WTC11 (cell line): Measurements from ENCODE around the gene CFAP92. TPM values are rescaled to one million over a fixed set of nuclear protein-coding genes. Genes with fewer than 3 reads are reported as not detected.
A peak's percentile ranks its signal among the peaks of the same experiment; 100 is the strongest.

Experiments used
- ATAC-seq: fragments of 200-7000 bp; cut with Tn5 transposase; 2 replicates; pipeline ENCODE4 v1.10.0; 2021; ENCODE audit warnings: mild to moderate bottlenecking, moderate library complexity
- CTCF ChIA-PET: fragments of 300-600 bp; sonication (Branson Sonifier 250); formaldehyde crosslinking; loops from one replicate; lab custom pipeline; 2021; ENCODE audit warnings: antibody characterized with exemption; lab: Charles Lee
- POLR2A ChIA-PET: fragments of 350-600 bp; sonication (Branson Sonifier 250); formaldehyde crosslinking; loops from one replicate; lab custom pipeline; 2021; ENCODE audit warnings: antibody characterized with exemption; lab: Charles Lee
- DNase-seq: peaks from one replicate; pipeline ENCODE4 v3.0.0; 2021; ENCODE audit warnings: low spot score
- H3K27ac Mint-ChIP-seq: 2 replicates; pipeline ENCODE4 v1.8.0; 2021; ENCODE audit warnings: mixed read lengths
- H3K27me3 Mint-ChIP-seq: 2 replicates; pipeline ENCODE4 v1.8.0; 2021; ENCODE audit warnings: low read depth, mild to moderate bottlenecking, moderate library complexity, mixed read lengths
- H3K36me3 Mint-ChIP-seq: 2 replicates; pipeline ENCODE4 v1.8.0; 2021; ENCODE audit warnings: mixed read lengths
- H3K4me1 Mint-ChIP-seq: 2 replicates; pipeline ENCODE4 v1.8.0; 2022; ENCODE audit warnings: mixed read lengths
- H3K4me3 Mint-ChIP-seq: 2 replicates; pipeline ENCODE4 v1.8.0; 2021; ENCODE audit warnings: mild to moderate bottlenecking, moderate library complexity, mixed read lengths
- H3K9me3 Mint-ChIP-seq: 2 replicates; pipeline ENCODE4 v1.8.0; 2021; ENCODE audit warnings: mixed read lengths
- CREB1 ChIP-seq: sonication (generic); formaldehyde crosslinking; IDR thresholded peaks from 2 replicates; pipeline ENCODE4 v1.8.0; 2023; ENCODE audit warnings: mild to moderate bottlenecking, missing genetic modification reagents
- EMX1 ChIP-seq: fragments of 250-450 bp; sonication (Bioruptor Pico); IDR thresholded peaks from 2 replicates; pipeline ENCODE4 v1.8.0; 2021; ENCODE audit warnings: mild to moderate bottlenecking
- FOXK1 ChIP-seq: sonication (generic); formaldehyde crosslinking; IDR thresholded peaks from 2 replicates; pipeline ENCODE4 v1.8.0; 2022; ENCODE audit warnings: mild to moderate bottlenecking, moderate library complexity, missing genetic modification reagents
- FOXP1 ChIP-seq: sonication (generic); formaldehyde crosslinking; IDR thresholded peaks from 2 replicates; pipeline ENCODE4 v1.8.0; 2022; ENCODE audit warnings: missing genetic modification reagents, mild to moderate bottlenecking, moderate library complexity, borderline replicate concordance
- GABPB1 ChIP-seq: sonication (generic); formaldehyde crosslinking; IDR thresholded peaks from 2 replicates; pipeline ENCODE4 v1.8.1; 2023; ENCODE audit warnings: mild to moderate bottlenecking, missing genetic modification reagents
- GRHL2 ChIP-seq: fragments of 250-450 bp; sonication (Bioruptor Pico); IDR thresholded peaks from 2 replicates; pipeline ENCODE4 v1.8.0; 2022; ENCODE audit warnings: mild to moderate bottlenecking, moderate library complexity; ENCODE audit not compliant: insufficient replicate concordance, severe bottlenecking
- NFATC4 ChIP-seq: fragments of 250-450 bp; sonication (Bioruptor Pico); IDR thresholded peaks from 2 replicates; pipeline ENCODE4 v1.9.0; 2021; ENCODE audit warnings: mild to moderate bottlenecking
- NFE2L1 ChIP-seq: sonication (generic); formaldehyde crosslinking; IDR thresholded peaks from 2 replicates; pipeline ENCODE4 v1.8.1; 2023; ENCODE audit warnings: missing genetic modification reagents
- NR1H2 ChIP-seq: sonication (generic); formaldehyde crosslinking; IDR thresholded peaks from 2 replicates; pipeline ENCODE4 v1.9.0; 2021; ENCODE audit warnings: mild to moderate bottlenecking, moderate library complexity, missing genetic modification reagents
- NR2C2 ChIP-seq: sonication (generic); formaldehyde crosslinking; IDR thresholded peaks from 2 replicates; pipeline ENCODE4 v1.8.0; 2022; ENCODE audit warnings: mild to moderate bottlenecking, missing genetic modification reagents
- RELA ChIP-seq: sonication (generic); formaldehyde crosslinking; IDR thresholded peaks from 2 replicates; pipeline ENCODE4 v1.8.1; 2022; ENCODE audit warnings: missing genetic modification reagents, mild to moderate bottlenecking, borderline replicate concordance
- SMAD3 ChIP-seq: sonication (generic); formaldehyde crosslinking; IDR thresholded peaks from 2 replicates; pipeline ENCODE4 v1.8.0; 2022; ENCODE audit warnings: missing genetic modification reagents, mild to moderate bottlenecking, borderline replicate concordance
- SP1 ChIP-seq: sonication (generic); formaldehyde crosslinking; conservative IDR thresholded peaks from 2 replicates; pipeline ENCODE4 v1.8.1; 2022; ENCODE audit warnings: missing genetic modification reagents
- TCF7 ChIP-seq: sonication (generic); formaldehyde crosslinking; IDR thresholded peaks from 2 replicates; pipeline ENCODE4 v1.8.0; 2022; ENCODE audit warnings: mild to moderate bottlenecking, low read depth, missing genetic modification reagents, moderate library complexity
- ZNF232 ChIP-seq: sonication (generic); formaldehyde crosslinking; IDR thresholded peaks from 2 replicates; pipeline ENCODE4 v1.8.0; 2022; ENCODE audit warnings: mild to moderate bottlenecking, missing genetic modification reagents
- ZNF396 ChIP-seq: fragments of 250-450 bp; sonication (Bioruptor Pico); IDR thresholded peaks from 2 replicates; pipeline ENCODE4 v1.8.0; 2021; ENCODE audit warnings: mild to moderate bottlenecking, moderate library complexity, borderline replicate concordance
- ZNF423 ChIP-seq: fragments of 250-450 bp; sonication (Bioruptor Pico); IDR thresholded peaks from 2 replicates; pipeline ENCODE4 v2.1.2; 2022; ENCODE audit warnings: mild to moderate bottlenecking, moderate library complexity
- total RNA-seq: library from RNA; stranded (reverse); gene quantifications from 3 replicates; pipeline ENCODE4 v1.2.3, GENCODE V29; 2021
- TF ChIP-seq, protein P1 (sequence below): sonication (generic); formaldehyde crosslinking; IDR thresholded peaks from 2 replicates; pipeline ENCODE4 v1.8.1; 2023; ENCODE audit warnings: mild to moderate bottlenecking, missing genetic modification reagents, moderate library complexity
- TF ChIP-seq, protein P2 (sequence below): sonication (generic); formaldehyde crosslinking; IDR thresholded peaks from 2 replicates; pipeline ENCODE4 v1.8.0; 2022; ENCODE audit warnings: mild to moderate bottlenecking, missing genetic modification reagents
- TF ChIP-seq, protein P3 (sequence below): sonication (generic); formaldehyde crosslinking; IDR thresholded peaks from 2 replicates; pipeline ENCODE4 v1.8.1; 2022; ENCODE audit warnings: low read depth, missing genetic modification reagents, borderline replicate concordance
- TF ChIP-seq, protein P4 (sequence below): sonication (generic); formaldehyde crosslinking; IDR thresholded peaks from 2 replicates; pipeline ENCODE4 v1.8.1; 2023; ENCODE audit warnings: mild to moderate bottlenecking, missing genetic modification reagents, moderate library complexity
- TF ChIP-seq, protein P5 (sequence below): sonication (generic); formaldehyde crosslinking; IDR thresholded peaks from 2 replicates; pipeline ENCODE4 v1.8.1; 2023; ENCODE audit warnings: mild to moderate bottlenecking, moderate library complexity, missing genetic modification reagents
- TF ChIP-seq, protein P6 (sequence below): sonication (generic); formaldehyde crosslinking; IDR thresholded peaks from 2 replicates; pipeline ENCODE4 v1.8.1; 2022; ENCODE audit warnings: missing genetic modification reagents, borderline replicate concordance
- TF ChIP-seq, protein P7 (sequence below): sonication (generic); formaldehyde crosslinking; IDR thresholded peaks from 2 replicates; pipeline ENCODE4 v1.8.0; 2022; ENCODE audit warnings: mild to moderate bottlenecking, missing genetic modification reagents
- TF ChIP-seq, protein P8 (sequence below): sonication (generic); formaldehyde crosslinking; IDR thresholded peaks from 2 replicates; pipeline ENCODE4 v1.8.0; 2023; ENCODE audit warnings: mild to moderate bottlenecking, missing genetic modification reagents

Gene CFAP92
- total RNA-seq, 1 experiment from 2014 or later, result 2.9 TPM

DNA sequence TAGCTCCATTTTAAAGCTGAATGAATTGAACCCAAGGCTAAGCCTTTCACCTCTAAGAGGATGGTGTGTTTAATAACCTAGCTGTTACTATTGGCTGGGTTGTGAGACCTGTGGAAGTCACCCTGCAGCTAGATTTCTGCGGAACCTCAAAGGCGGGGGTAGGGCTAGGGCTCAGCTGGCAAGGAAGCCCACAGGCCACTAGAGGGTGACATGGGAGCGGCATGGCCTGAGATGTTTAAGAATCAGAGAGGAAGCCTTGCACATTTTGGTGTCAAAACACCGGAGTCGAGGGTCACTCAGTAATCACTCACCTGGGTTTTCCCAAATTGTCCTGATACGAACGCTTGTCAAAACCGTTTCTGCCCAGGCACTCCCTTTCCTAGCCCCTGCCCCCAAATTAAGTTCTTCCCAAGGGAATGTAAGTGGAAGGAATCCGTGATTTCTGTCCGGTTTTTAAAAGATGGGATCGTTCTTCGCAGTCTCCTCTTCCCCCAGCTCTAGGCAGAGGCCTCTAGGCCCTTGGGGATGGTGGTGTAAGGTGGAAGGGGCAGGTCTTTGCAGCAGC, 118.2 kb downstream of the CFAP92 start:
- ChIA-PET POLR2A (no interaction called here), CTCF (interaction anchor here (0.5 to 2.2 kb wide), 13 partner anchors 9 to 347 kb away, joined by 3 to 11 read pairs (median 4); no protein-coding TSS in a partner anchor)
- Mint-ChIP-seq H3K27me3 (peaks cover 11% of the 10 kb centered on the region), H3K27ac (no peak overlapping the region; the same call in 1 of the 2 replicates), H3K9me3 (no peaks in the 10 kb centered on the region), H3K4me1 (peaks cover 25% of the 10 kb centered on the region), H3K4me3 (no peak overlapping the region), H3K36me3 (no peaks in the 10 kb centered on the region)
- DNase-seq, result peak; percentile 71
- ATAC-seq, result peak; percentile 79
- TF ChIP-seq, protein P1, sequence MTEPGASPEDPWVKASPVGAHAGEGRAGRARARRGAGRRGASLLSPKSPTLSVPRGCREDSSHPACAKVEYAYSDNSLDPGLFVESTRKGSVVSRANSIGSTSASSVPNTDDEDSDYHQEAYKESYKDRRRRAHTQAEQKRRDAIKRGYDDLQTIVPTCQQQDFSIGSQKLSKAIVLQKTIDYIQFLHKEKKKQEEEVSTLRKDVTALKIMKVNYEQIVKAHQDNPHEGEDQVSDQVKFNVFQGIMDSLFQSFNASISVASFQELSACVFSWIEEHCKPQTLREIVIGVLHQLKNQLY (CRISPR knock-in tag), result no peak
- TF ChIP-seq ZNF423 (CRISPR knock-in tag), result no peak
- TF ChIP-seq, protein P2, sequence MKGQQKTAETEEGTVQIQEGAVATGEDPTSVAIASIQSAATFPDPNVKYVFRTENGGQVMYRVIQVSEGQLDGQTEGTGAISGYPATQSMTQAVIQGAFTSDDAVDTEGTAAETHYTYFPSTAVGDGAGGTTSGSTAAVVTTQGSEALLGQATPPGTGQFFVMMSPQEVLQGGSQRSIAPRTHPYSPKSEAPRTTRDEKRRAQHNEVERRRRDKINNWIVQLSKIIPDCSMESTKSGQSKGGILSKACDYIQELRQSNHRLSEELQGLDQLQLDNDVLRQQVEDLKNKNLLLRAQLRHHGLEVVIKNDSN, result no peak
- no peak for TF ChIP-seq CREB1
- no peak for TF ChIP-seq RELA (CRISPR knock-in tag)
- no peak for TF ChIP-seq FOXK1
- TF ChIP-seq NR2C2 (CRISPR knock-in tag), result no peak
- TF ChIP-seq NFATC4 (CRISPR knock-in tag), result no peak
- TF ChIP-seq GRHL2 (CRISPR knock-in tag), result no peak
- no peak for TF ChIP-seq NFE2L1 (CRISPR knock-in tag)

DNA sequence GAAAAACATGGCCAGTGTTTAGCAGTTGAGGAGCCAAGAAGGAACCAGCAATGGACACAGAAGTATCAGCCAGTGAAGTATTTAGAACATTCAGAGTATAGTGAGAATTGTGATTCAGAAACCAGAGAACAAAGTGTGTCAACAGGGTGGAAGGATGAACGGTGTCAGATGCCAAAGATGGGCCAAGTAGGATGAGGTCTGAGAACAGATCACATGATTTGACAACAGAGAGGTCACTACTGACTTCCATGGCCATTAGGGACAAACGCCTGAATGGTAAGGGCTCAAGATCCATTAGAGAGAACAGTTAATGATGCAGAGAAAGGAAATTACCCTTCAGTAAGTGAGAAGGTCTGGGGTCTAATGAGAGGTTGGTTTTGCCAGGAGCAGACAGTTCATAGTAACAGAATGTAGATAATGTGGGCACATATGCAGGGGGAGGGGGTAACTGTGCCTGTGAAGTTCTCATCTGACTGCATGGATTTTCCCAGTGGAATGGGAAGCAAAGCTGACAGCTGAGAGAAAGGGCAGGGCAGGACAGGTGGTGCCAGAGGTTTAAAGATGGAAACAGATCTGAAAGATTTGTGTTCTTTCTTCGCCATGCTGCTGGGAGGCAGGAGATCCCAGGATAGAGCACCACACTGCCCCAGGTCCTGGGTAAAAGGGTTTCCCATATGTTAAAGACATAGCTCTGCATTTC, 119.2 kb downstream of the CFAP92 start:
- Mint-ChIP-seq H3K36me3 (no peaks in the 10 kb centered on the region), H3K27me3 (peaks cover 11% of the 10 kb centered on the region), H3K4me3 (no peak overlapping the region), H3K9me3 (no peaks in the 10 kb centered on the region; the same call in 1 of the 2 replicates), H3K27ac (no peak overlapping the region), H3K4me1 (peaks cover 17% of the 10 kb centered on the region)
- ATAC-seq, result no peak
- DNase-seq, result no peak
- CTCF ChIA-PET, result interaction anchor here (0.6 to 2.2 kb wide), 6 partner anchors 11 to 302 kb away, joined by 3 to 11 read pairs (median 6); no protein-coding TSS in a partner anchor
- POLR2A ChIA-PET, result no interaction called here
- TF ChIP-seq, protein P3, sequence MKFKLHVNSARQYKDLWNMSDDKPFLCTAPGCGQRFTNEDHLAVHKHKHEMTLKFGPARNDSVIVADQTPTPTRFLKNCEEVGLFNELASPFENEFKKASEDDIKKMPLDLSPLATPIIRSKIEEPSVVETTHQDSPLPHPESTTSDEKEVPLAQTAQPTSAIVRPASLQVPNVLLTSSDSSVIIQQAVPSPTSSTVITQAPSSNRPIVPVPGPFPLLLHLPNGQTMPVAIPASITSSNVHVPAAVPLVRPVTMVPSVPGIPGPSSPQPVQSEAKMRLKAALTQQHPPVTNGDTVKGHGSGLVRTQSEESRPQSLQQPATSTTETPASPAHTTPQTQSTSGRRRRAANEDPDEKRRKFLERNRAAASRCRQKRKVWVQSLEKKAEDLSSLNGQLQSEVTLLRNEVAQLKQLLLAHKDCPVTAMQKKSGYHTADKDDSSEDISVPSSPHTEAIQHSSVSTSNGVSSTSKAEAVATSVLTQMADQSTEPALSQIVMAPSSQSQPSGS (CRISPR knock-in tag), result no peak
- TF ChIP-seq SMAD3 (CRISPR knock-in tag) (no peak), NR1H2 (CRISPR knock-in tag) (no peak), TCF7 (CRISPR knock-in tag) (no peak), ZNF232 (CRISPR knock-in tag) (no peak), EMX1 (CRISPR knock-in tag) (no peak), SP1 (no peak), GABPB1 (no peak), FOXP1 (CRISPR knock-in tag) (no peak), ZNF396 (no peak)
- TF ChIP-seq, protein P4, sequence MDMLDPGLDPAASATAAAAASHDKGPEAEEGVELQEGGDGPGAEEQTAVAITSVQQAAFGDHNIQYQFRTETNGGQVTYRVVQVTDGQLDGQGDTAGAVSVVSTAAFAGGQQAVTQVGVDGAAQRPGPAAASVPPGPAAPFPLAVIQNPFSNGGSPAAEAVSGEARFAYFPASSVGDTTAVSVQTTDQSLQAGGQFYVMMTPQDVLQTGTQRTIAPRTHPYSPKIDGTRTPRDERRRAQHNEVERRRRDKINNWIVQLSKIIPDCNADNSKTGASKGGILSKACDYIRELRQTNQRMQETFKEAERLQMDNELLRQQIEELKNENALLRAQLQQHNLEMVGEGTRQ (CRISPR knock-in tag), result no peak
- TF ChIP-seq, protein P5, sequence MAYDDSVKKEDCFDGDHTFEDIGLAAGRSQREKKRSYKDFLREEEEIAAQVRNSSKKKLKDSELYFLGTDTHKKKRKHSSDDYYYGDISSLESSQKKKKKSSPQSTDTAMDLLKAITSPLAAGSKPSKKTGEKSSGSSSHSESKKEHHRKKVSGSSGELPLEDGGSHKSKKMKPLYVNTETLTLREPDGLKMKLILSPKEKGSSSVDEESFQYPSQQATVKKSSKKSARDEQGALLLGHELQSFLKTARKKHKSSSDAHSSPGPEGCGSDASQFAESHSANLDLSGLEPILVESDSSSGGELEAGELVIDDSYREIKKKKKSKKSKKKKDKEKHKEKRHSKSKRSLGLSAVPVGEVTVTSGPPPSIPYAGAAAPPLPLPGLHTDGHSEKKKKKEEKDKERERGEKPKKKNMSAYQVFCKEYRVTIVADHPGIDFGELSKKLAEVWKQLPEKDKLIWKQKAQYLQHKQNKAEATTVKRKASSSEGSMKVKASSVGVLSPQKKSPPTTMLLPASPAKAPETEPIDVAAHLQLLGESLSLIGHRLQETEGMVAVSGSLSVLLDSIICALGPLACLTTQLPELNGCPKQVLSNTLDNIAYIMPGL (CRISPR knock-in tag), result no peak
- TF ChIP-seq, protein P6, sequence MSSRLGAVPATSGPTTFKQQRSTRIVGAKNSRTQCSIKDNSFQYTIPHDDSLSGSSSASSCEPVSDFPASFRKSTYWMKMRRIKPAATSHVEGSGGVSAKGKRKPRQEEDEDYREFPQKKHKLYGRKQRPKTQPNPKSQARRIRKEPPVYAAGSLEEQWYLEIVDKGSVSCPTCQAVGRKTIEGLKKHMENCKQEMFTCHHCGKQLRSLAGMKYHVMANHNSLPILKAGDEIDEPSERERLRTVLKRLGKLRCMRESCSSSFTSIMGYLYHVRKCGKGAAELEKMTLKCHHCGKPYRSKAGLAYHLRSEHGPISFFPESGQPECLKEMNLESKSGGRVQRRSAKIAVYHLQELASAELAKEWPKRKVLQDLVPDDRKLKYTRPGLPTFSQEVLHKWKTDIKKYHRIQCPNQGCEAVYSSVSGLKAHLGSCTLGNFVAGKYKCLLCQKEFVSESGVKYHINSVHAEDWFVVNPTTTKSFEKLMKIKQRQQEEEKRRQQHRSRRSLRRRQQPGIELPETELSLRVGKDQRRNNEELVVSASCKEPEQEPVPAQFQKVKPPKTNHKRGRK (CRISPR knock-in tag), result no peak
- TF ChIP-seq, protein P7, sequence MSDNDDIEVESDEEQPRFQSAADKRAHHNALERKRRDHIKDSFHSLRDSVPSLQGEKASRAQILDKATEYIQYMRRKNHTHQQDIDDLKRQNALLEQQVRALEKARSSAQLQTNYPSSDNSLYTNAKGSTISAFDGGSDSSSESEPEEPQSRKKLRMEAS (CRISPR knock-in tag), result no peak
- TF ChIP-seq, protein P8, sequence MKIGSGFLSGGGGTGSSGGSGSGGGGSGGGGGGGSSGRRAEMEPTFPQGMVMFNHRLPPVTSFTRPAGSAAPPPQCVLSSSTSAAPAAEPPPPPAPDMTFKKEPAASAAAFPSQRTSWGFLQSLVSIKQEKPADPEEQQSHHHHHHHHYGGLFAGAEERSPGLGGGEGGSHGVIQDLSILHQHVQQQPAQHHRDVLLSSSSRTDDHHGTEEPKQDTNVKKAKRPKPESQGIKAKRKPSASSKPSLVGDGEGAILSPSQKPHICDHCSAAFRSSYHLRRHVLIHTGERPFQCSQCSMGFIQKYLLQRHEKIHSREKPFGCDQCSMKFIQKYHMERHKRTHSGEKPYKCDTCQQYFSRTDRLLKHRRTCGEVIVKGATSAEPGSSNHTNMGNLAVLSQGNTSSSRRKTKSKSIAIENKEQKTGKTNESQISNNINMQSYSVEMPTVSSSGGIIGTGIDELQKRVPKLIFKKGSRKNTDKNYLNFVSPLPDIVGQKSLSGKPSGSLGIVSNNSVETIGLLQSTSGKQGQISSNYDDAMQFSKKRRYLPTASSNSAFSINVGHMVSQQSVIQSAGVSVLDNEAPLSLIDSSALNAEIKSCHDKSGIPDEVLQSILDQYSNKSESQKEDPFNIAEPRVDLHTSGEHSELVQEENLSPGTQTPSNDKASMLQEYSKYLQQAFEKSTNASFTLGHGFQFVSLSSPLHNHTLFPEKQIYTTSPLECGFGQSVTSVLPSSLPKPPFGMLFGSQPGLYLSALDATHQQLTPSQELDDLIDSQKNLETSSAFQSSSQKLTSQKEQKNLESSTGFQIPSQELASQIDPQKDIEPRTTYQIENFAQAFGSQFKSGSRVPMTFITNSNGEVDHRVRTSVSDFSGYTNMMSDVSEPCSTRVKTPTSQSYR (CRISPR knock-in tag), result no peak
